H9 (cell line): ENCODE results near the gene ABR. TPM values are rescaled to one million over a fixed set of nuclear protein-coding genes. Genes with fewer than 3 reads are reported as not detected.

Experiments
- DNase-seq: peaks from one replicate; pipeline ENCODE4 v3.0.0-alpha.2; 2017
- H2AFZ ChIP-seq: one replicate; pipeline ENCODE4 v1.6.1; 2013; ENCODE audit warnings: mild to moderate bottlenecking, low read length, control low read depth, moderate library complexity
- H2AK5ac ChIP-seq: 2 replicates; pipeline ENCODE4 v1.6.1; 2013; ENCODE audit warnings: low read length, control low read depth, mixed read lengths; ENCODE audit not compliant: insufficient read length
- H2BK120ac ChIP-seq: one replicate; pipeline ENCODE4 v1.6.1; 2013; ENCODE audit warnings: low read depth, mild to moderate bottlenecking, low read length, control low read depth, inconsistent platforms; ENCODE audit not compliant: poor library complexity, severe bottlenecking
- H2BK12ac ChIP-seq: 2 replicates; pipeline ENCODE4 v1.6.1; 2013; ENCODE audit warnings: low read length, control low read depth, mixed read lengths, low read depth; ENCODE audit not compliant: insufficient read length
- H2BK15ac ChIP-seq: 2 replicates; pipeline ENCODE4 v1.6.1; 2013; ENCODE audit warnings: low read depth, low read length, control low read depth
- H2BK20ac ChIP-seq: one replicate; pipeline ENCODE4 v1.6.1; 2013; ENCODE audit warnings: low read depth, mild to moderate bottlenecking, low read length, control low read depth, inconsistent platforms; ENCODE audit not compliant: poor library complexity, severe bottlenecking
- H2BK5ac ChIP-seq: 2 replicates; pipeline ENCODE4 v1.6.1; 2013; ENCODE audit warnings: low read length, control low read depth, mixed read lengths; ENCODE audit not compliant: insufficient read length
- H3K14ac ChIP-seq: 2 replicates; pipeline ENCODE4 v1.6.1; 2013; ENCODE audit warnings: low read length, control low read depth; ENCODE audit not compliant: insufficient read depth
- H3K18ac ChIP-seq: 2 replicates; pipeline ENCODE4 v1.6.1; 2013; ENCODE audit warnings: low read depth, mild to moderate bottlenecking, mixed read lengths, low read length, control low read depth; ENCODE audit not compliant: insufficient read length
- H3K23ac ChIP-seq: 2 replicates; pipeline ENCODE4 v1.6.1; 2013; ENCODE audit warnings: low read length, control low read depth, mixed read lengths, low read depth; ENCODE audit not compliant: insufficient read length
- H3K23me2 ChIP-seq: 2 replicates; pipeline ENCODE4 v1.6.1; 2013; ENCODE audit warnings: low read depth, mild to moderate bottlenecking, mixed read lengths, low read length, control low read depth; ENCODE audit not compliant: insufficient read length, poor library complexity, severe bottlenecking
- H3K27ac ChIP-seq: 2 replicates; pipeline ENCODE4 v1.5.1; 2013; ENCODE audit warnings: low read length, control low read depth, mixed read lengths, low read depth; ENCODE audit not compliant: insufficient read length
- H3K27me3 ChIP-seq: 2 replicates; pipeline ENCODE4 v1.6.1; 2013; ENCODE audit warnings: low read length, control low read depth, inconsistent platforms; ENCODE audit not compliant: insufficient read depth
- H3K4ac ChIP-seq: 2 replicates; pipeline ENCODE4 v1.6.1; 2013; ENCODE audit warnings: low read depth, mild to moderate bottlenecking, control low read depth, inconsistent platforms, low read length, moderate library complexity
- H3K4me1 ChIP-seq: 2 replicates; pipeline ENCODE4 v1.6.1; 2013; ENCODE audit warnings: low read length, control low read depth, inconsistent platforms; ENCODE audit not compliant: insufficient read depth
- H3K4me2 ChIP-seq: 2 replicates; pipeline ENCODE4 v1.6.1; 2013; ENCODE audit warnings: low read length, control low read depth, mixed read lengths; ENCODE audit not compliant: insufficient read length, insufficient read depth
- H3K56ac ChIP-seq: 2 replicates; pipeline ENCODE4 v1.6.1; 2013; ENCODE audit warnings: low read depth, mild to moderate bottlenecking, mixed read lengths, low read length, control low read depth; ENCODE audit not compliant: insufficient read length
- H3K79me1 ChIP-seq: 2 replicates; pipeline ENCODE4 v1.6.1; 2013; ENCODE audit warnings: low read depth, mild to moderate bottlenecking, moderate library complexity, low read length, control low read depth, inconsistent platforms; ENCODE audit not compliant: insufficient read depth, poor library complexity, severe bottlenecking
- H3K79me2 ChIP-seq: 2 replicates; pipeline ENCODE4 v1.6.1; 2013; ENCODE audit warnings: low read length, control low read depth, inconsistent platforms; ENCODE audit not compliant: insufficient read depth
- H3K9ac ChIP-seq: 2 replicates; pipeline ENCODE4 v1.6.1; 2013; ENCODE audit warnings: low read length, control low read depth, mixed read lengths; ENCODE audit not compliant: insufficient read length; ENCODE audit errors: extremely low read depth
- H3K9me3 ChIP-seq: one replicate; pipeline ENCODE4 v1.6.1; 2013; ENCODE audit warnings: low read depth, low read length, inconsistent platforms; ENCODE audit not compliant: control insufficient read depth
- H3T11ph ChIP-seq: one replicate; pipeline ENCODE4 v1.6.1; 2013; ENCODE audit warnings: mild to moderate bottlenecking, low read length, control low read depth, inconsistent platforms
- H4K20me1 ChIP-seq: one replicate; pipeline ENCODE4 v1.6.1; 2013; ENCODE audit not compliant: control insufficient read depth, insufficient read length, insufficient read depth
- H4K5ac ChIP-seq: 2 replicates; pipeline ENCODE4 v1.6.1; 2013; ENCODE audit warnings: low read depth, mild to moderate bottlenecking, mixed read lengths, low read length, control low read depth; ENCODE audit not compliant: insufficient read length
- H4K8ac ChIP-seq: replicated peaks from 2 replicates; pipeline ENCODE4 v1.6.1; 2013; ENCODE audit warnings: low read length, control low read depth, mixed read lengths, low read depth; ENCODE audit not compliant: insufficient read length
- H4K91ac ChIP-seq: 2 replicates; pipeline ENCODE4 v1.6.1; 2013; ENCODE audit warnings: low read depth, mild to moderate bottlenecking, moderate library complexity, mixed read lengths, low read length, control low read depth; ENCODE audit not compliant: insufficient read length
- H3K27ac Mint-ChIP-seq, 3 experiments: 2 replicates in 2 of 3; 3 replicates in 1 of 3; pipeline ENCODE4 v1.8.0; 2020 to 2021; ENCODE audit warnings: mixed read lengths in 3 of 3, mild to moderate bottlenecking in 1 of 3, moderate library complexity in 1 of 3
- H3K27me3 Mint-ChIP-seq: 2 replicates; pipeline ENCODE4 v1.8.0; 2021; ENCODE audit warnings: low read depth, mild to moderate bottlenecking, moderate library complexity, mixed read lengths
- H3K36me3 Mint-ChIP-seq, 3 experiments: 2 replicates in 2 of 3; 3 replicates in 1 of 3; pipeline ENCODE4 v1.8.0; 2020 to 2021; ENCODE audit warnings: low read depth in 3 of 3, mixed read lengths in 3 of 3; ENCODE audit not compliant: insufficient read depth in 1 of 3
- H3K4me1 Mint-ChIP-seq, 2 experiments: 2 replicates each; pipeline ENCODE4 v1.8.0; 2020; ENCODE audit warnings: mixed read lengths in 2 of 2
- H3K4me3 Mint-ChIP-seq, 2 experiments: 2 replicates in 1 of 2; 3 replicates in 1 of 2; pipeline ENCODE4 v1.8.0; 2020 to 2021; ENCODE audit warnings: mild to moderate bottlenecking in 2 of 2, mixed read lengths in 2 of 2, moderate library complexity in 1 of 2
- H3K9me3 Mint-ChIP-seq, 2 experiments: 2 replicates in 1 of 2; 3 replicates in 1 of 2; pipeline ENCODE4 v1.8.0; 2020; ENCODE audit warnings: mild to moderate bottlenecking in 2 of 2, mixed read lengths in 2 of 2, moderate library complexity in 1 of 2
- WGBS: extraction: QIAGEN DNeasy Blood & Tissue Kit; methylation state at CpG from one replicate; pipeline ENCODE4 v1.1.7; 2013; ENCODE audit warnings: missing lambda C conversion rate, low lambda C conversion rate, mixed read lengths; ENCODE audit not compliant: insufficient read length; ENCODE audit errors: extremely low coverage; 5-methylcytosine and 5-hydroxymethylcytosine counted together
- total RNA-seq: library from RNA; stranded (reverse); gene quantifications from 2 replicates; pipeline ENCODE4 v1.2.1, GENCODE V29; 2021
- TF ChIP-seq, protein P1 (sequence below): fragments of 200-600 bp; sonication (generic); conservative IDR thresholded peaks from 3 replicates; pipeline ENCODE4 v1.8.0; 2021; ENCODE audit warnings: antibody characterized with exemption, mild to moderate bottlenecking

The ABR gene
- total RNA-seq, 1 experiment from 2014 or later, result 34.7 TPM

DNA sequence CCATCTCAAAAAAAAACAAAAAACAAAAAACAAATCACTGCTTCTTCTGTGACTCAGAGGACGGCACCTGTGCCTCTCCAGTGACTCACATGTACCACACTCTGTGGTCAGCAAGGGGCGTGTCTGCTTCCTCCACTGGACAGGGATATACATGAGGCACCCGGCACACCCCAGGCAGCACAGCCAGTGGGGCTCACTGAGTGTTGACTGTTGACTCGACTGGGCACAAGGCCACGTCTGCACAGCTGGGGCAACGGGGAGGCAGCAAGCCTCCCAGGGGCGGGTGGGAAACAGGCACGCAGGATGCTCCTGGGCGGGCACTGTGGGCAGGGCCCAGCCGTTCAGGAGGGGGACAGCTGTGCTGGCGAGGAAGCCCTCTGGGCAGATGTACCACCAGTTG is 118.8 kb downstream of the ABR start:
- no peak overlapping the region for H2BK15ac ChIP-seq
- WGBS, result no CpG with 5 or more reads among the region's 11 CpGs

More for the DNA sequence above, 118.8 kb downstream of the ABR start:
- no peak overlapping the region for H3K9ac ChIP-seq
- no peaks in the 10 kb centered on the region for H3K79me2 ChIP-seq
- H4K5ac ChIP-seq, result no peak overlapping the region
- no peak overlapping the region for H3K4me3 Mint-ChIP-seq
- H2BK120ac ChIP-seq, result no peak overlapping the region
- H3K27ac Mint-ChIP-seq, result no peak overlapping the region
- H3K36me3 Mint-ChIP-seq, result peaks cover 28 to 38% (median 35%) of the 10 kb centered on the region in 3 experiments
- H2AK5ac ChIP-seq, result no peak overlapping the region
- no peak overlapping the region for H3K23ac ChIP-seq
- no peak overlapping the region for H2AFZ ChIP-seq
- H2BK5ac ChIP-seq, result no peak overlapping the region
- TF ChIP-seq, protein P1, sequence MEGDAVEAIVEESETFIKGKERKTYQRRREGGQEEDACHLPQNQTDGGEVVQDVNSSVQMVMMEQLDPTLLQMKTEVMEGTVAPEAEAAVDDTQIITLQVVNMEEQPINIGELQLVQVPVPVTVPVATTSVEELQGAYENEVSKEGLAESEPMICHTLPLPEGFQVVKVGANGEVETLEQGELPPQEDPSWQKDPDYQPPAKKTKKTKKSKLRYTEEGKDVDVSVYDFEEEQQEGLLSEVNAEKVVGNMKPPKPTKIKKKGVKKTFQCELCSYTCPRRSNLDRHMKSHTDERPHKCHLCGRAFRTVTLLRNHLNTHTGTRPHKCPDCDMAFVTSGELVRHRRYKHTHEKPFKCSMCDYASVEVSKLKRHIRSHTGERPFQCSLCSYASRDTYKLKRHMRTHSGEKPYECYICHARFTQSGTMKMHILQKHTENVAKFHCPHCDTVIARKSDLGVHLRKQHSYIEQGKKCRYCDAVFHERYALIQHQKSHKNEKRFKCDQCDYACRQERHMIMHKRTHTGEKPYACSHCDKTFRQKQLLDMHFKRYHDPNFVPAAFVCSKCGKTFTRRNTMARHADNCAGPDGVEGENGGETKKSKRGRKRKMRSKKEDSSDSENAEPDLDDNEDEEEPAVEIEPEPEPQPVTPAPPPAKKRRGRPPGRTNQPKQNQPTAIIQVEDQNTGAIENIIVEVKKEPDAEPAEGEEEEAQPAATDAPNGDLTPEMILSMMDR, result no peak
- no peak overlapping the region for H3K18ac ChIP-seq
- H2BK20ac ChIP-seq, result no peak overlapping the region
- DNase-seq, result no peak
- H3K9me3 ChIP-seq, result peaks cover 5% of the 10 kb centered on the region
- no peak overlapping the region for H4K8ac ChIP-seq
- H3K9me3 Mint-ChIP-seq, result peaks cover 3 to 12% of the 10 kb centered on the region in 2 experiments; a peak in 2 of 5 replicates
- H3K56ac ChIP-seq, result no peak overlapping the region
- no peaks in the 10 kb centered on the region for H3K79me1 ChIP-seq
- no peak overlapping the region for H2BK12ac ChIP-seq
- H3K14ac ChIP-seq, result no peak overlapping the region
- H4K91ac ChIP-seq, result no peak overlapping the region
- no peak overlapping the region for H3K4me2 ChIP-seq
- no peaks in the 10 kb centered on the region for H3K27me3 Mint-ChIP-seq
- H3K23me2 ChIP-seq, result no peaks in the 10 kb centered on the region
- H3K27ac ChIP-seq, result no peak overlapping the region
- H3K4ac ChIP-seq, result no peak overlapping the region
- H3K27me3 ChIP-seq, result no peaks in the 10 kb centered on the region
- H3K4me1 ChIP-seq, result no peaks in the 10 kb centered on the region
- no peaks in the 10 kb centered on the region for H4K20me1 ChIP-seq
- no peaks in the 10 kb centered on the region for H3K4me1 Mint-ChIP-seq
- no peak overlapping the region for H3T11ph ChIP-seq
